ENCODE measurements around the gene METTL27.
"Not testable (repeated sequence)": the region's sequence is repeated elsewhere in the genome, so short reads cannot be mapped to it uniquely, and the experiment has no call there.

METTL27 gene

GRCh38 chr7:73817121-73817520 is 25.2 kb downstream of the METTL27 start:
- DNase-seq = no peak

GRCh38 chr7:73815436-73815835 is 26.9 kb downstream of the METTL27 start:
- no peak for DNase-seq

- DNase-seq = peak; percentile 60
Observed at GRCh38 chr7:73812996-73813395, 29.3 kb downstream of the METTL27 start.

GRCh38 chr7:73811760-73812168 is 30.6 kb downstream of the METTL27 start:
- peak; percentile 63 for DNase-seq

- DNase-seq = no peak
Observed at GRCh38 chr7:73810998-73811360, 31.3 kb downstream of the METTL27 start.

GRCh38 chr7:73809467-73809951 is 32.8 kb downstream of the METTL27 start:
- no peak for DNase-seq

- DNase-seq = no peak
Observed at GRCh38 chr7:73802459-73802858, 39.9 kb downstream of the METTL27 start.

- DNase-seq = no peak
Observed at GRCh38 chr7:73801577-73801976, 40.7 kb downstream of the METTL27 start.

- no peak for DNase-seq
Observed at GRCh38 chr7:73799282-73800141, 42.8 kb downstream of the METTL27 start.

GRCh38 chr7:73797176-73797575 is 45.1 kb downstream of the METTL27 start:
- DNase-seq = not testable (repeated sequence)

GRCh38 chr7:73796656-73797055 is 45.7 kb downstream of the METTL27 start:
- not testable (repeated sequence) for DNase-seq

GRCh38 chr7:73795188-73795587 is 47.1 kb downstream of the METTL27 start:
- DNase-seq = not testable (repeated sequence)

- DNase-seq = not testable (repeated sequence)
Observed at GRCh38 chr7:73791170-73791690, 51.1 kb downstream of the METTL27 start.

GRCh38 chr7:73789051-73789450 is 53.3 kb downstream of the METTL27 start:
- no peak for DNase-seq

- not testable (repeated sequence) for DNase-seq
Observed at GRCh38 chr7:73787786-73788048, 54.6 kb downstream of the METTL27 start.

GRCh38 chr7:73786588-73786987 is 55.7 kb downstream of the METTL27 start:
- DNase-seq = no peak
